HCT116 (cell line): ENCODE data around the gene CNTN5. TPM values are rescaled to one million over a fixed set of nuclear protein-coding genes. Genes with fewer than 3 reads are reported as not detected.

Source experiments
- ATAC-seq: fragments of 200-7000 bp; cut with Tn5 transposase; 2 replicates; pipeline ENCODE4 v1.9.1; 2020; ENCODE audit warnings: mild to moderate bottlenecking, moderate library complexity
- BruUV-seq: library from RNA; stranded (reverse); fragments of 400-500 nt; replicated peaks from 2 replicates; lab custom pipeline; 2021; lab: Mats Ljungman, UMichigan
- CTCF ChIA-PET: fragments of 300-600 bp; sonication (Branson Sonifier 250); formaldehyde crosslinking; loops from one replicate; lab custom pipeline; 2021; ENCODE audit warnings: antibody characterized with exemption; lab: Charles Lee
- POLR2A ChIA-PET: fragments of 300-600, 350-600 bp; sonication (Branson Sonifier 250); formaldehyde crosslinking; loops from one replicate; lab custom pipeline; 2021; ENCODE audit warnings: antibody characterized with exemption; lab: Charles Lee
- RAD21 ChIA-PET, 2 experiments: fragments of 300-600 bp; sonication (Branson Sonifier 250); formaldehyde crosslinking; loops; one replicate each; lab custom pipeline; 2023; ENCODE audit warnings: low total read pairs in 2 of 2; ENCODE audit not compliant: uncharacterized antibody in 2 of 2, unreplicated experiment in 2 of 2, low non-redundant PET in 1 of 2; lab: Charles Lee
- DNase-seq: peaks from one replicate; pipeline ENCODE4 v3.0.0-alpha.2; 2010; ENCODE audit warnings: low read depth, low spot score
- H2AFZ ChIP-seq: fragments of 200-600 bp; shearing (Covaris generic), sonication (generic); 2 replicates; pipeline ENCODE4 v1.6.1; 2017; ENCODE audit warnings: low read depth, mixed run types, mixed read lengths, antibody characterized with exemption, low read length; ENCODE audit not compliant: poor library complexity, severe bottlenecking
- H3K27ac ChIP-seq: 2 replicates; pipeline ENCODE4 v1.5.1; 2012; ENCODE audit warnings: low read depth, low read length
- H3K27me3 ChIP-seq: fragments of 200-600 bp; sonication (generic); 2 replicates; pipeline ENCODE4 v1.6.1; 2016; ENCODE audit warnings: mixed run types, low read length, mixed read lengths; ENCODE audit not compliant: insufficient read depth
- H3K36me3 ChIP-seq, 2 experiments: fragments of 200-500 bp in 1 of 2; fragments of 200-600 bp in 1 of 2; sonication (Bioruptor generic) in 1 of 2; sonication (generic) in 1 of 2; 2 replicates each; pipeline versions ENCODE4 v1.5.1 to v1.6.1; 2014 to 2016; ENCODE audit warnings: low read length in 2 of 2, inconsistent platforms in 1 of 2, mixed read lengths in 1 of 2, mixed run types in 1 of 2; ENCODE audit not compliant: insufficient read depth in 2 of 2, control insufficient read depth in 1 of 2
- H3K4me1 ChIP-seq, 2 experiments: fragments of 200-600 bp in 1 of 2; sonication (generic) in 1 of 2; 2 replicates each; pipeline versions ENCODE4 v1.5.1 to v1.6.1; 2012 to 2017; ENCODE audit warnings: low read length in 2 of 2, inconsistent platforms in 1 of 2, mild to moderate bottlenecking in 1 of 2, mixed read lengths in 1 of 2, mixed run types in 1 of 2, moderate library complexity in 1 of 2; ENCODE audit not compliant: insufficient read depth in 2 of 2, control insufficient read depth in 1 of 2
- H3K4me2 ChIP-seq: fragments of 200-600 bp; sonication (generic); 2 replicates; pipeline ENCODE4 v1.6.1; 2017; ENCODE audit warnings: mixed run types, low read length, mixed read lengths
- H3K4me3 ChIP-seq, 2 experiments: fragments of 200-600 bp in 1 of 2; sonication (generic) in 1 of 2; replicated peaks in 1 of 2; 2 replicates each; pipeline ENCODE4 v1.5.1; 2011 to 2016; ENCODE audit warnings: low read length in 2 of 2, control low read depth in 1 of 2, low read depth in 1 of 2, mild to moderate bottlenecking in 1 of 2, mixed read lengths in 1 of 2, mixed run types in 1 of 2
- H3K79me2 ChIP-seq: fragments of 200-600 bp; sonication (generic); 2 replicates; pipeline ENCODE4 v1.6.1; 2017; ENCODE audit warnings: mild to moderate bottlenecking, mixed run types, low read length, moderate library complexity, mixed read lengths; ENCODE audit not compliant: insufficient read depth
- H3K9ac ChIP-seq: fragments of 200-600 bp; sonication (generic); 2 replicates; pipeline ENCODE4 v1.6.1; 2016; ENCODE audit warnings: low read length, mixed read lengths
- H3K9me2 ChIP-seq: fragments of 200-600 bp; sonication (generic), shearing (Covaris generic); 2 replicates; pipeline ENCODE4 v1.6.1; 2017; ENCODE audit warnings: mixed run types, mild to moderate bottlenecking, moderate library complexity; ENCODE audit not compliant: insufficient read depth
- H3K9me3 ChIP-seq, 2 experiments: fragments of 200-500 bp in 1 of 2; fragments of 200-600 bp in 1 of 2; sonication (Bioruptor generic) in 1 of 2; sonication (generic) in 1 of 2; 2 replicates each; pipeline ENCODE4 v1.6.1; 2014 to 2017; ENCODE audit warnings: low read length in 2 of 2, mixed read lengths in 2 of 2, inconsistent platforms in 1 of 2, low read depth in 1 of 2, mild to moderate bottlenecking in 1 of 2, mixed run types in 1 of 2, moderate library complexity in 1 of 2; ENCODE audit not compliant: control insufficient read depth in 1 of 2, insufficient read depth in 1 of 2
- H4K20me1 ChIP-seq: fragments of 200-600 bp; sonication (generic), shearing (Covaris generic); 2 replicates; pipeline ENCODE4 v1.6.1; 2017; ENCODE audit warnings: mixed run types, mild to moderate bottlenecking, moderate library complexity; ENCODE audit not compliant: insufficient read depth
- CBX3 ChIP-seq: IDR thresholded peaks from 2 replicates; pipeline ENCODE4 v1.6.1; 2012; ENCODE audit warnings: low read depth
- CEBPB ChIP-seq: IDR thresholded peaks from 2 replicates; pipeline ENCODE4 v1.6.1; 2012; ENCODE audit warnings: low read depth
- CTCF ChIP-seq, 3 experiments: fragments of 200-600 bp in 1 of 3; sonication (generic) in 1 of 3; IDR thresholded peaks in 2 of 3; conservative IDR thresholded peaks in 1 of 3; 2 replicates each; pipeline ENCODE4 v1.5.1; 2012 to 2017; ENCODE audit warnings: low read depth in 2 of 3, low read length in 2 of 3, antibody characterized with exemption in 1 of 3, borderline replicate concordance in 1 of 3, control low read depth in 1 of 3, mild to moderate bottlenecking in 1 of 3, mixed read lengths in 1 of 3, mixed run types in 1 of 3, moderate library complexity in 1 of 3; ENCODE audit not compliant: insufficient read depth in 1 of 3
- EZH2 ChIP-seq: fragments of 200-600 bp; sonication (generic); IDR thresholded peaks from 2 replicates; pipeline ENCODE4 v1.6.1; 2017; ENCODE audit warnings: antibody characterized with exemption, mixed run types
- EZH2phosphoT487 ChIP-seq: fragments of 200-600 bp; IDR thresholded peaks from 2 replicates; pipeline ENCODE4 v1.6.1; 2018; ENCODE audit warnings: antibody characterized with exemption, borderline replicate concordance
- FOSL1 ChIP-seq: IDR thresholded peaks from 2 replicates; pipeline ENCODE4 v1.6.1; 2012; ENCODE audit warnings: low read depth
- MAX ChIP-seq: IDR thresholded peaks from 2 replicates; pipeline ENCODE4 v1.6.1; 2012
- POLR2A ChIP-seq: IDR thresholded peaks from 2 replicates; pipeline ENCODE4 v1.7.0; 2011; ENCODE audit warnings: borderline replicate concordance; ENCODE audit not compliant: insufficient read depth, insufficient read length; ENCODE audit errors: extremely low read depth
- POLR2AphosphoS5 ChIP-seq: IDR thresholded peaks from 2 replicates; pipeline ENCODE4 v1.6.1; 2011; ENCODE audit warnings: mild to moderate bottlenecking, low read depth, low read length, moderate library complexity
- RAD21 ChIP-seq: IDR thresholded peaks from 2 replicates; pipeline ENCODE4 v1.6.1; 2012; ENCODE audit warnings: low read depth, mild to moderate bottlenecking
- REST ChIP-seq: IDR thresholded peaks from 2 replicates; pipeline ENCODE4 v1.6.1; 2012; ENCODE audit warnings: low read depth
- SIN3A ChIP-seq: IDR thresholded peaks from 2 replicates; pipeline ENCODE4 v1.6.1; 2012; ENCODE audit warnings: low read depth
- SP1 ChIP-seq: IDR thresholded peaks from 2 replicates; pipeline ENCODE4 v1.6.1; 2012; ENCODE audit warnings: low read depth
- SRF ChIP-seq: IDR thresholded peaks from 2 replicates; pipeline ENCODE4 v1.6.1; 2012; ENCODE audit warnings: low read depth
- ZBTB33 ChIP-seq: IDR thresholded peaks from 2 replicates; pipeline ENCODE4 v1.6.1; 2011; ENCODE audit warnings: mild to moderate bottlenecking, low read length, moderate library complexity; ENCODE audit not compliant: insufficient replicate concordance; ENCODE audit errors: extremely low read depth
- ZFX ChIP-seq: fragments of 450-650 bp; IDR thresholded peaks from 2 replicates; pipeline ENCODE4 v1.6.1; 2017
- ZNF274 ChIP-seq: fragments of 200-500 bp; sonication (Bioruptor generic); IDR thresholded peaks from 2 replicates; pipeline ENCODE4 v1.6.1; 2014; ENCODE audit warnings: mild to moderate bottlenecking, low read depth, low read length, inconsistent platforms
- intact Hi-C: fragments of 100-400 bp; cut with micrococcal nuclease; formaldehyde crosslinking; loops from 2 replicates; pipeline ENCODE4 v1.10.0; 2022
- total RNA-seq: library from RNA; stranded (reverse); gene quantifications from one replicate; pipeline ENCODE4 v1.2.1, GENCODE V29; 2021; ENCODE audit not compliant: unreplicated experiment

The CNTN5 gene
- total RNA-seq, 1 experiment from 2014 or later = not detected

- Histone ChIP-seq H3K36me3 (no peaks in the 10 kb centered on the region), H3K79me2 (no peaks in the 10 kb centered on the region), H3K27ac (no peak overlapping the region)
- no peak for ATAC-seq
- ChIA-PET CTCF (no interaction called here), RAD21 (no interaction called here)
- no TSS peak for BruUV-seq
- DNase-seq = no peak
- TF ChIP-seq REST (no peak), SIN3A (no peak), FOSL1 (no peak), SP1 (no peak), ZFX (no peak), RAD21 (no peak), POLR2AphosphoS5 (no peak), ZNF274 (no peak), ZBTB33 (no peak), CTCF (IDR thresholded peaks at IDR 0.05 in 2 of 3, conservative IDR thresholded peaks at IDR 0.05 in 1 of 3; ENCODE audit: borderline replicate concordance in 1 of 3, insufficient read depth in 1 of 3, low read depth in 2 of 3, low read length in 2 of 3) (no peak), SRF (no peak), EZH2phosphoT487 (no peak), POLR2A (no peak), CEBPB (no peak), EZH2 (no peak), CBX3 (no peak), MAX (no peak)
- TF ChIP-seq, all 23 proteins: peak for 0
- no peaks in the 10 kb centered on the region for H3K9me2 ChIP-seq
- POLR2A ChIA-PET = no interaction called here
- intact Hi-C loops = no loop called here
- no peaks in the 10 kb centered on the region for H3K4me1 ChIP-seq
- H3K9ac ChIP-seq = no peak overlapping the region
- H3K4me3 ChIP-seq = no peak overlapping the region
- no peaks in the 10 kb centered on the region; a peak in 2 of 4 replicates for H3K9me3 ChIP-seq
- no peak overlapping the region for H3K4me2 ChIP-seq
- no peak overlapping the region for H2AFZ ChIP-seq
- no peaks in the 10 kb centered on the region for H4K20me1 ChIP-seq
- H3K27me3 ChIP-seq = no peaks in the 10 kb centered on the region
Measured at GRCh38 chr11:99148352-99148751, 127.6 kb downstream of the CNTN5 start.
